HEK293 (cell line): ENCODE measurements around the gene S100A6.
A peak's percentile ranks its signal among the peaks of the same experiment; 100 is the strongest.

Experiments
- CTCF ChIA-PET: fragments of 350-600 bp; formaldehyde crosslinking; extraction: SDS; loops from one replicate; lab custom pipeline; 2021; ENCODE audit warnings: antibody characterized with exemption; lab: Yijun Ruan, JAX
- POLR2A ChIA-PET: fragments of 300-600 bp; formaldehyde crosslinking; extraction: SDS; loops from one replicate; lab custom pipeline; 2020; ENCODE audit warnings: antibody characterized with exemption, inconsistent platforms; lab: Yijun Ruan, JAX
- H3K27ac ChIP-seq: fragments of 200-500 bp; sonication (Bioruptor generic); 2 replicates; pipeline ENCODE4 v1.5.1; 2014; ENCODE audit warnings: low read depth, low read length, control low read depth, inconsistent platforms; ENCODE audit errors: extremely low read depth
- H3K36me3 ChIP-seq, 2 experiments: fragments of 200-500 bp in 1 of 2; sonication (Bioruptor generic) in 1 of 2; 1 replicate in 1 of 2; 2 replicates in 1 of 2; pipeline ENCODE4 v1.5.1; 2014 to 2017; ENCODE audit warnings: inconsistent platforms in 2 of 2, low read length in 2 of 2; ENCODE audit not compliant: control insufficient read depth in 2 of 2, insufficient read depth in 1 of 2
- H3K4me1 ChIP-seq: fragments of 200-500 bp; sonication (Bioruptor generic); 2 replicates; pipeline ENCODE4 v1.5.1; 2014; ENCODE audit warnings: mild to moderate bottlenecking, low read length, inconsistent platforms; ENCODE audit not compliant: control insufficient read depth, insufficient read depth
- H3K4me3 ChIP-seq: 2 replicates; pipeline ENCODE4 v1.5.1; 2011; ENCODE audit warnings: low read depth, mild to moderate bottlenecking, control low read depth, low read length, moderate library complexity
- H3K9me3 ChIP-seq: fragments of 200-500 bp; sonication (Bioruptor generic); 2 replicates; pipeline ENCODE4 v1.5.1; 2014; ENCODE audit warnings: low read depth, low read length, inconsistent platforms; ENCODE audit not compliant: control insufficient read depth, insufficient read depth
- GLIS2 ChIP-seq: fragments of 450-650 bp; formaldehyde crosslinking; IDR thresholded peaks from 2 replicates; pipeline ENCODE4 v1.5.1; 2016; ENCODE audit warnings: missing biosample characterization, missing genetic modification characterization
- HIC1 ChIP-seq: fragments of 450-650 bp; formaldehyde crosslinking; IDR thresholded peaks from 2 replicates; pipeline ENCODE4 v1.5.1; 2016; ENCODE audit warnings: missing biosample characterization, missing genetic modification characterization
- KLF1 ChIP-seq: fragments of 450-650 bp; formaldehyde crosslinking; IDR thresholded peaks from 2 replicates; pipeline ENCODE4 v1.5.1; 2016; ENCODE audit warnings: missing biosample characterization, missing genetic modification characterization
- PRDM1 ChIP-seq: fragments of 450-650 bp; formaldehyde crosslinking; IDR thresholded peaks from 2 replicates; pipeline ENCODE4; 2016; ENCODE audit warnings: missing biosample characterization, missing genetic modification characterization
- SCRT2 ChIP-seq: fragments of 450-650 bp; formaldehyde crosslinking; IDR thresholded peaks from 2 replicates; pipeline ENCODE4 v1.5.1; 2016; ENCODE audit warnings: missing biosample characterization, missing genetic modification characterization
- SP7 ChIP-seq: fragments of 450-650 bp; formaldehyde crosslinking; IDR thresholded peaks from 2 replicates; pipeline ENCODE4 v1.5.1; 2016; ENCODE audit warnings: missing biosample characterization, missing genetic modification characterization
- WT1 ChIP-seq: fragments of 450-650 bp; formaldehyde crosslinking; IDR thresholded peaks from 2 replicates; pipeline ENCODE4 v1.5.1; 2016; ENCODE audit warnings: missing biosample characterization, missing genetic modification characterization
- ZNF274 ChIP-seq, 2 experiments: fragments of 200-500 bp in 1 of 2; fragments of 450-650 bp in 1 of 2; sonication (Bioruptor generic) in 1 of 2; formaldehyde crosslinking in 1 of 2; IDR thresholded peaks; 2 replicates each; pipeline versions ENCODE4 v1.5.1 to v1.6.1; 2014 to 2016; ENCODE audit warnings: borderline replicate concordance in 1 of 2, inconsistent platforms in 1 of 2, low read length in 1 of 2, missing biosample characterization in 1 of 2, missing genetic modification characterization in 1 of 2
- ZNF350 ChIP-seq: fragments of 450-650 bp; formaldehyde crosslinking; IDR thresholded peaks from 2 replicates; pipeline ENCODE4 v1.5.0; 2017; ENCODE audit warnings: missing biosample characterization, mild to moderate bottlenecking, missing genetic modification characterization
- ZNF394 ChIP-seq: fragments of 450-650 bp; formaldehyde crosslinking; IDR thresholded peaks from 2 replicates; pipeline ENCODE4 v1.5.1; 2016; ENCODE audit warnings: missing biosample characterization, missing genetic modification characterization, mild to moderate bottlenecking, moderate library complexity, borderline replicate concordance
- ZNF404 ChIP-seq: fragments of 450-650 bp; formaldehyde crosslinking; IDR thresholded peaks from 2 replicates; pipeline ENCODE4 v1.5.1; 2017; ENCODE audit warnings: missing biosample characterization, missing genetic modification characterization
- ZNF473 ChIP-seq: fragments of 450-650 bp; formaldehyde crosslinking; IDR thresholded peaks from 2 replicates; pipeline ENCODE4 v1.5.1; 2017; ENCODE audit warnings: missing biosample characterization, missing genetic modification characterization
- ZNF629 ChIP-seq: fragments of 450-650 bp; formaldehyde crosslinking; IDR thresholded peaks from 2 replicates; pipeline ENCODE4 v1.5.1; 2017; ENCODE audit warnings: missing biosample characterization, missing genetic modification characterization
- ZNF654 ChIP-seq: fragments of 450-650 bp; formaldehyde crosslinking; IDR thresholded peaks from 2 replicates; pipeline ENCODE4 v1.5.1; 2016; ENCODE audit warnings: low read depth, missing biosample characterization, missing genetic modification characterization
- ZNF677 ChIP-seq: fragments of 450-650 bp; IDR thresholded peaks from 2 replicates; pipeline ENCODE4 v1.5.0; 2018; ENCODE audit warnings: missing biosample characterization, mild to moderate bottlenecking, missing genetic modification characterization, moderate library complexity
- TF ChIP-seq, protein P1 (sequence below): fragments of 450-650 bp; formaldehyde crosslinking; IDR thresholded peaks from 2 replicates; pipeline ENCODE4 v1.5.1; 2017; ENCODE audit warnings: missing biosample characterization, missing genetic modification characterization

Gene S100A6

GRCh38 chr1:153537376-153537730, 1.6 kb upstream of the S100A6 start:
- TF ChIP-seq ZNF629 (tag by site-specific recombination) (no peak), SP7 (no peak), ZNF274 (IDR thresholded peaks at IDR 0.05; ENCODE audit: low read length) (no peak), ZNF274 (tag by site-specific recombination; IDR thresholded peaks at IDR 0.05; ENCODE audit: borderline replicate concordance) (no peak)
- no peaks in the 10 kb centered on the region for H3K4me1 ChIP-seq
- ChIA-PET CTCF (no interaction called here), POLR2A (interaction anchor here (0.7 kb wide), 1 partner anchor 114 kb away, joined by 4 read pairs; no protein-coding TSS in a partner anchor)
- no peak overlapping the region for H3K4me3 ChIP-seq
- H3K36me3 ChIP-seq, result no peaks in the 10 kb centered on the region
- no peaks in the 10 kb centered on the region for H3K9me3 ChIP-seq
- no peak overlapping the region for H3K27ac ChIP-seq

GRCh38 chr1:153536671-153537375, 1.0 kb upstream of the S100A6 start:
- Histone ChIP-seq H3K36me3 (no peaks in the 10 kb centered on the region), H3K4me1 (no peaks in the 10 kb centered on the region), H3K4me3 (no peak overlapping the region), H3K9me3 (no peaks in the 10 kb centered on the region), H3K27ac (no peak overlapping the region)
- ChIA-PET CTCF (interaction anchor here (0.6 kb wide), 1 partner anchor 8 kb away, joined by 3 read pairs; no protein-coding TSS in a partner anchor), POLR2A (no interaction called here)
- TF ChIP-seq KLF1 (0 out of 2 replicates have a peak, but pooled peaks have one; percentile 9), HIC1 (tag by site-specific recombination) (no peak), ZNF350 (tag by site-specific recombination) (no peak), ZNF654 (no peak), ZNF677 (tag by site-specific recombination) (no peak), ZNF394 (no peak), ZNF473 (tag by site-specific recombination) (no peak), WT1 (no peak), GLIS2 (no peak), SCRT2 (0 out of 2 replicates have a peak, but pooled peaks have one; percentile 5), ZNF629 (tag by site-specific recombination) (no peak), PRDM1 (peak; percentile 41)
- TF ChIP-seq, protein P1, sequence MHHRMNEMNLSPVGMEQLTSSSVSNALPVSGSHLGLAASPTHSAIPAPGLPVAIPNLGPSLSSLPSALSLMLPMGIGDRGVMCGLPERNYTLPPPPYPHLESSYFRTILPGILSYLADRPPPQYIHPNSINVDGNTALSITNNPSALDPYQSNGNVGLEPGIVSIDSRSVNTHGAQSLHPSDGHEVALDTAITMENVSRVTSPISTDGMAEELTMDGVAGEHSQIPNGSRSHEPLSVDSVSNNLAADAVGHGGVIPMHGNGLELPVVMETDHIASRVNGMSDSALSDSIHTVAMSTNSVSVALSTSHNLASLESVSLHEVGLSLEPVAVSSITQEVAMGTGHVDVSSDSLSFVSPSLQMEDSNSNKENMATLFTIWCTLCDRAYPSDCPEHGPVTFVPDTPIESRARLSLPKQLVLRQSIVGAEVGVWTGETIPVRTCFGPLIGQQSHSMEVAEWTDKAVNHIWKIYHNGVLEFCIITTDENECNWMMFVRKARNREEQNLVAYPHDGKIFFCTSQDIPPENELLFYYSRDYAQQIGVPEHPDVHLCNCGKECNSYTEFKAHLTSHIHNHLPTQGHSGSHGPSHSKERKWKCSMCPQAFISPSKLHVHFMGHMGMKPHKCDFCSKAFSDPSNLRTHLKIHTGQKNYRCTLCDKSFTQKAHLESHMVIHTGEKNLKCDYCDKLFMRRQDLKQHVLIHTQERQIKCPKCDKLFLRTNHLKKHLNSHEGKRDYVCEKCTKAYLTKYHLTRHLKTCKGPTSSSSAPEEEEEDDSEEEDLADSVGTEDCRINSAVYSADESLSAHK (tag by site-specific recombination), result no peak

DNA sequence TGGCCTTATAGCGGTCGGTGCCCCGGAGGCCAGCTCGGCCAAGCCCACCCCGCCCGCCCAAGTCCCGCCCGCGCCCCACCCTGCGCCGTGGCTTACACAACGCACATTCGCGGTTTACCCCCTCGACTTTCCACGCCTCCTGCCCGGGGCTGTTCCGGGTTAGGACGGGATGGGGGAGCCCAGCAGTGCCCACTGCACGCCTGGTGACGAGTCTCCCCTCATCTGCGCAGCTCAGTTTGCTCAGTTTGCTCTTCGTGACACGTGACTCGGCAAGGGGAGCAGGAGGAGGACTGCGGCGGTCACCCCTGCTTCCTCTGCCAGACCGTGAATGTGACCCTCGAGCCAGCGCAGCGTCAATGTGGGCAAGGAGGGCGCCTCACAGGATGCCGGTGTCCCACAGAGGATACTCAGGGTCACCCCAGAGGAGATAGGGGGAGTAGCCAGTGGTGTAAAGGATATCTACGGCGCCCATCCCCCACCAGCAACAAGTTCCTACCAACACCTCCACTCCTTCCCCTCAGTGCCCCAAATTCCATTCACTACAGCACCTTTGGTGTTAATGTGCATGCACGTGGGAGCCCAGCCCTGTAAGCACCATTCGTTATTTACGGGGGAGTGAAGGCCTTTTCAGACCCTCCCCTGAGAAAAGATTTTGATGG, 350 bp upstream of the S100A6 start:
- Histone ChIP-seq H3K4me3 (no peak overlapping the region), H3K27ac (no peak overlapping the region), H3K4me1 (no peaks in the 10 kb centered on the region), H3K9me3 (no peaks in the 10 kb centered on the region), H3K36me3 (no peaks in the 10 kb centered on the region)
- TF ChIP-seq ZNF404 (tag by site-specific recombination) (no peak), SCRT2 (peak; percentile 75)
- POLR2A ChIA-PET, result interaction anchor here (1.0 kb wide), 1 partner anchor 9 kb away, joined by 3 read pairs; no protein-coding TSS in a partner anchor
- CTCF ChIA-PET, result interaction anchor here (0.6 to 3.6 kb wide), 4 partner anchors 9 to 46 kb away, joined by 3 to 12 read pairs (median 4); no protein-coding TSS in a partner anchor
